WTC11 (cell line): ENCODE results near the gene VSIG4.

Experiments used
- FOXK1 ChIP-seq: sonication (generic); formaldehyde crosslinking; IDR thresholded peaks from 2 replicates; pipeline ENCODE4 v1.8.0; 2022; ENCODE audit warnings: mild to moderate bottlenecking, moderate library complexity, missing genetic modification reagents
- MYBL2 ChIP-seq: sonication (generic); formaldehyde crosslinking; IDR thresholded peaks from 2 replicates; pipeline ENCODE4 v1.8.1; 2023; ENCODE audit warnings: mild to moderate bottlenecking, moderate library complexity, missing genetic modification reagents
- TEAD4 ChIP-seq: sonication (generic); formaldehyde crosslinking; IDR thresholded peaks from 2 replicates; pipeline ENCODE4 v1.8.0; 2022; ENCODE audit warnings: mild to moderate bottlenecking, missing genetic modification reagents
- ZNF138 ChIP-seq: sonication (generic); formaldehyde crosslinking; conservative IDR thresholded peaks from 2 replicates; pipeline ENCODE4 v1.8.1; 2022; ENCODE audit warnings: mild to moderate bottlenecking, moderate library complexity, missing genetic modification reagents
- TF ChIP-seq, protein P1 (sequence below): fragments of 200-600 bp; IDR thresholded peaks from 2 replicates; pipeline ENCODE4 v1.8.0; 2022; ENCODE audit warnings: antibody characterized with exemption
- TF ChIP-seq, protein P2 (sequence below): sonication (generic); formaldehyde crosslinking; conservative IDR thresholded peaks from 2 replicates; pipeline ENCODE4 v1.8.1; 2022; ENCODE audit warnings: mild to moderate bottlenecking, missing genetic modification reagents
- TF ChIP-seq, protein P3 (sequence below): sonication (generic); formaldehyde crosslinking; IDR thresholded peaks from 2 replicates; pipeline ENCODE4 v1.8.0; 2022; ENCODE audit warnings: mild to moderate bottlenecking, missing genetic modification reagents

DNA sequence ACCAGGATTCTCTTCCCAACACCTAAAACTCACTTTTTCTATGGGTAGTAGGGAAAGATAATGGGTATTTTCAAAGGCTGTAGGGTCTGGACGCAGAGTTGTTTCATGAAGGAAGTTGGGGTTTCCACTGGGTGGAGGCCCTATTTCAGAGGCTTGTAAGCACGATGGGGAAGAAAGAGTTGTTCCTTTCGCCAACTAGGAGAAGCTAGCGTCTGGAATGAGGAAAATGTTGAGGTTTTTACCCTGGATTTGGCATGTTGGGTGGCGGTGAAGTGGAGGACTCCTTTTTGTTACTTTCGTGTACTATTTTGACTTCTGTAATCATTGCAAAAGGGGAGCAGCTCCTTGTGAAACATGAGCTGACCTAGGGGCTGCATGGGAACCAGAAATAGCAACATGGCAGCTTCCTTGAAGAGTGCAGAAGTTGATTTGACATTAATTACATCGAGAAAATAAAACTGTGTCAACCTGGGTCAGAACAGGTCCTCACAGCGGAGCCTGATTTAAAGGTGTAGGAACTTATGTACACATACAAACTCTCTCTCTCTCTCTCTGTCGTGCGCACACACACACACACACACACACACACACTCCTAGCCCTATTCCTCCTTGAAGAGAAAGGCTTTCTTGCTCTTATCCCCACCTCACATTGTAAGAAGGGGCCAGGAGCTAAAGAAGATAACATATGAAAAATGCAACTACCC lies 19.1 kb downstream of the VSIG4 start:
- TF ChIP-seq MYBL2 (CRISPR knock-in tag): no peak
- no peak for TF ChIP-seq ZNF138
- TF ChIP-seq, protein P1, sequence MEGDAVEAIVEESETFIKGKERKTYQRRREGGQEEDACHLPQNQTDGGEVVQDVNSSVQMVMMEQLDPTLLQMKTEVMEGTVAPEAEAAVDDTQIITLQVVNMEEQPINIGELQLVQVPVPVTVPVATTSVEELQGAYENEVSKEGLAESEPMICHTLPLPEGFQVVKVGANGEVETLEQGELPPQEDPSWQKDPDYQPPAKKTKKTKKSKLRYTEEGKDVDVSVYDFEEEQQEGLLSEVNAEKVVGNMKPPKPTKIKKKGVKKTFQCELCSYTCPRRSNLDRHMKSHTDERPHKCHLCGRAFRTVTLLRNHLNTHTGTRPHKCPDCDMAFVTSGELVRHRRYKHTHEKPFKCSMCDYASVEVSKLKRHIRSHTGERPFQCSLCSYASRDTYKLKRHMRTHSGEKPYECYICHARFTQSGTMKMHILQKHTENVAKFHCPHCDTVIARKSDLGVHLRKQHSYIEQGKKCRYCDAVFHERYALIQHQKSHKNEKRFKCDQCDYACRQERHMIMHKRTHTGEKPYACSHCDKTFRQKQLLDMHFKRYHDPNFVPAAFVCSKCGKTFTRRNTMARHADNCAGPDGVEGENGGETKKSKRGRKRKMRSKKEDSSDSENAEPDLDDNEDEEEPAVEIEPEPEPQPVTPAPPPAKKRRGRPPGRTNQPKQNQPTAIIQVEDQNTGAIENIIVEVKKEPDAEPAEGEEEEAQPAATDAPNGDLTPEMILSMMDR: no peak
- TF ChIP-seq, protein P2, sequence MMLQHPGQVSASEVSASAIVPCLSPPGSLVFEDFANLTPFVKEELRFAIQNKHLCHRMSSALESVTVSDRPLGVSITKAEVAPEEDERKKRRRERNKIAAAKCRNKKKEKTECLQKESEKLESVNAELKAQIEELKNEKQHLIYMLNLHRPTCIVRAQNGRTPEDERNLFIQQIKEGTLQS (CRISPR knock-in tag): no peak
- TF ChIP-seq FOXK1 (CRISPR knock-in tag): no peak
- TF ChIP-seq, protein P3, sequence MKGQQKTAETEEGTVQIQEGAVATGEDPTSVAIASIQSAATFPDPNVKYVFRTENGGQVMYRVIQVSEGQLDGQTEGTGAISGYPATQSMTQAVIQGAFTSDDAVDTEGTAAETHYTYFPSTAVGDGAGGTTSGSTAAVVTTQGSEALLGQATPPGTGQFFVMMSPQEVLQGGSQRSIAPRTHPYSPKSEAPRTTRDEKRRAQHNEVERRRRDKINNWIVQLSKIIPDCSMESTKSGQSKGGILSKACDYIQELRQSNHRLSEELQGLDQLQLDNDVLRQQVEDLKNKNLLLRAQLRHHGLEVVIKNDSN: no peak
- TF ChIP-seq TEAD4 (CRISPR knock-in tag): no peak
